Measurements from ENCODE around the gene GLI2.

- TF ChIP-seq, protein P1, sequence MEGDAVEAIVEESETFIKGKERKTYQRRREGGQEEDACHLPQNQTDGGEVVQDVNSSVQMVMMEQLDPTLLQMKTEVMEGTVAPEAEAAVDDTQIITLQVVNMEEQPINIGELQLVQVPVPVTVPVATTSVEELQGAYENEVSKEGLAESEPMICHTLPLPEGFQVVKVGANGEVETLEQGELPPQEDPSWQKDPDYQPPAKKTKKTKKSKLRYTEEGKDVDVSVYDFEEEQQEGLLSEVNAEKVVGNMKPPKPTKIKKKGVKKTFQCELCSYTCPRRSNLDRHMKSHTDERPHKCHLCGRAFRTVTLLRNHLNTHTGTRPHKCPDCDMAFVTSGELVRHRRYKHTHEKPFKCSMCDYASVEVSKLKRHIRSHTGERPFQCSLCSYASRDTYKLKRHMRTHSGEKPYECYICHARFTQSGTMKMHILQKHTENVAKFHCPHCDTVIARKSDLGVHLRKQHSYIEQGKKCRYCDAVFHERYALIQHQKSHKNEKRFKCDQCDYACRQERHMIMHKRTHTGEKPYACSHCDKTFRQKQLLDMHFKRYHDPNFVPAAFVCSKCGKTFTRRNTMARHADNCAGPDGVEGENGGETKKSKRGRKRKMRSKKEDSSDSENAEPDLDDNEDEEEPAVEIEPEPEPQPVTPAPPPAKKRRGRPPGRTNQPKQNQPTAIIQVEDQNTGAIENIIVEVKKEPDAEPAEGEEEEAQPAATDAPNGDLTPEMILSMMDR (IDR thresholded peaks at IDR 0.05; ENCODE audit: low read depth, low read length), result no peak
- no peak for TF ChIP-seq POLR2A (IDR thresholded peaks at IDR 0.05; ENCODE audit: extremely low read depth, insufficient read length)
Observed at GRCh38 chr2:120737340-120738101, 1.9 kb downstream of the GLI2 start.

All from NB4 (cell line).